Right lobe of liver (tissue), 6 donors: Measurements from ENCODE around the gene MOB2. TPM values are rescaled to one million over a fixed set of nuclear protein-coding genes. Genes with fewer than 3 reads are reported as not detected.

Experiments used
- ATAC-seq, 4 donors: fragments of 200-7000 bp; cut with Tn5 transposase; one replicate each; pipeline ENCODE4 v1.9.1; 2020; ENCODE audit warnings: mild to moderate bottlenecking in 4 of 4, moderate library complexity in 4 of 4
- DNase-seq, 3 donors: peaks; one replicate each; pipeline ENCODE4 v3.0.0-alpha.2; 2020
- H3K27ac ChIP-seq, 3 donors: fragments of 200-600 bp; one replicate each; pipeline ENCODE4 v1.8.0; 2022
- H3K27me3 ChIP-seq, 2 donors: fragments of 200-600 bp; one replicate each; pipeline ENCODE4 v1.8.0; 2022
- H3K36me3 ChIP-seq, 4 donors: fragments of 200-600 bp; sonication (generic) in 1 of 4; one replicate each; pipeline versions ENCODE4 v1.5.1 to v1.8.0; 2017 to 2022; ENCODE audit warnings: control low read depth in 1 of 4
- H3K4me1 ChIP-seq, 4 donors: fragments of 200-600 bp; sonication (generic) in 1 of 4; one replicate each; pipeline versions ENCODE4 v1.5.1 to v1.8.0; 2017 to 2022; ENCODE audit warnings: control low read depth in 1 of 4
- H3K4me3 ChIP-seq, 3 donors: fragments of 200-600 bp; one replicate each; pipeline ENCODE4 v1.8.0; 2022
- H3K9me3 ChIP-seq, 4 donors: fragments of 200-600 bp; sonication (generic) in 1 of 4; one replicate each; pipeline versions ENCODE4 v1.5.1 to v1.8.0; 2017 to 2022; ENCODE audit warnings: control low read depth in 1 of 4
- CTCF ChIP-seq, 4 donors: fragments of 200-600 bp in 3 of 4; fragments of 450-650 bp in 1 of 4; IDR thresholded peaks; one replicate each; pipeline versions ENCODE4 v1.5.1 to v1.8.0; 2016 to 2022; ENCODE audit warnings: antibody characterized with exemption in 4 of 4, mild to moderate bottlenecking in 2 of 4
- POLR2A ChIP-seq: fragments of 450-650 bp; IDR thresholded peaks from one replicate; pipeline ENCODE4 v1.6.1; 2017; ENCODE audit warnings: antibody characterized with exemption, mild to moderate bottlenecking
- WGBS: methylation state at CpG from one replicate; pipeline ENCODE4 v1.1.6; 2018; ENCODE audit warnings: low coverage, low lambda C conversion rate; ENCODE audit not compliant: insufficient coverage; ENCODE audit errors: missing lambda C conversion rate; 5-methylcytosine and 5-hydroxymethylcytosine counted together
- intact Hi-C, 2 donors: fragments of 100-400 bp; cut with DNase I; formaldehyde crosslinking; loops; one replicate each; pipeline versions ENCODE4 v1.11.2 to v1.14.1; 2022
- total RNA-seq, 6 experiments: library from RNA; depleted of rRNA in 2 of 6; stranded (reverse); fragments of >200 nt in 2 of 6; fragmentation: NEBNext Ultra II Directional in 3 of 6; extraction: Animal tissue kit (Norgen Biotek cat#: 25700) in 3 of 6; gene quantifications; one replicate each; pipeline versions ENCODE4 v1.1.0 to v1.2.4, GENCODE V29; 2016 to 2023
- donor health status: DM: no; HTN: yes; CAD: no.
- donor health status: DM: no; HTN: no; CAD: no.
- donor health status: DM: no; HTN: no; CAD: no.
- donor health status: DM: no; HTN: yes; CAD: no.
- donor health status: DM: no; HTN: yes; CAD: no.

The MOB2 gene
- total RNA-seq, 6 experiments from 2014 or later = 8.5 to 17.0 (median 14.1) TPM

GRCh38 chr11:1509626-1510255, 23.2 kb upstream of the MOB2 start:
- H3K27me3 ChIP-seq = no peaks in the 10 kb centered on the region
- no peaks in the 10 kb centered on the region for H3K36me3 ChIP-seq
- TF ChIP-seq POLR2A = no peak
- TF ChIP-seq CTCF (IDR thresholded peaks at IDR 0.05) = no peak
- no peak overlapping the region for H3K27ac ChIP-seq
- DNase-seq = peak in 1 of 3 donors; percentile 10
- no peak for ATAC-seq
- no peaks in the 10 kb centered on the region for H3K9me3 ChIP-seq
- H3K4me1 ChIP-seq = no peaks in the 10 kb centered on the region
- 83% methylated on average over 5 of the region's 20 CpGs for WGBS
- intact Hi-C loops = no loop called here
- no peak overlapping the region for H3K4me3 ChIP-seq

DNA sequence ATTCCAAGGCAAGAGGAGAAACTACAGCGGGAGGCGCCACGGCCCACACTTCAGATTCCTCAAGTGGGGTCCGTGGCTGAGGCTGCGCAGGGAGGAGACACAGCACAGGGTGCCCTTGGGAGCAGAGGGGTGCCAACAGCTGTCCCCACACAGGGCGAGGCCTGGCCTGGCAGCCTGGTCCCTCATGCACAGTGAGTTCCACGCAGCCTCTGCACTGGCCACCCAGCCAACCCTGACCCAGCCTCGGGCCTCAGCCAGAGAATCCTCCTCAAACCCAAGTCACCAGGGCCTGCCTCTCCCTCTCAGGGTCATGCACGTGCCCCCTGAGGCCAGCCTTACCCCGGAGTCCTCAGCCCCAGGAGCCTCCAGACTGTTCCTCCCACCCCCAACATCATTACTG, 22.4 kb upstream of the MOB2 start:
- no peak for TF ChIP-seq POLR2A
- TF ChIP-seq CTCF (IDR thresholded peaks at IDR 0.05) = no peak
- WGBS = 80% methylated on average over 1 of the region's 10 CpGs
- no peak overlapping the region for H3K4me3 ChIP-seq
- ATAC-seq (peak in 1 of 4 donors; percentile 17), DNase-seq (peak in 1 of 3 donors; percentile 30)
- intact Hi-C loops = no loop called here
- H3K4me1 ChIP-seq = no peaks in the 10 kb centered on the region
- no peaks in the 10 kb centered on the region for H3K27me3 ChIP-seq
- no peaks in the 10 kb centered on the region for H3K36me3 ChIP-seq
- no peaks in the 10 kb centered on the region for H3K9me3 ChIP-seq
- no peak overlapping the region for H3K27ac ChIP-seq

GRCh38 chr11:1508491-1508891, 21.9 kb upstream of the MOB2 start:
- 60% methylated on average over 1 of the region's 15 CpGs for WGBS
- Histone ChIP-seq H3K4me3 (no peak overlapping the region), H3K36me3 (no peaks in the 10 kb centered on the region), H3K27me3 (no peaks in the 10 kb centered on the region), H3K9me3 (no peaks in the 10 kb centered on the region), H3K4me1 (no peaks in the 10 kb centered on the region), H3K27ac (no peak overlapping the region)
- peak in 2 of 3 donors; percentile 15 to 27 for DNase-seq
- intact Hi-C loops = no loop called here
- TF ChIP-seq CTCF (IDR thresholded peaks at IDR 0.05) (no peak), POLR2A (no peak)
- no peak for ATAC-seq

GRCh38 chr11:1507381-1508140, 21.0 kb upstream of the MOB2 start:
- no peak overlapping the region for H3K27ac ChIP-seq
- DNase-seq (peak in 2 of 3 donors; percentile 15 to 40), ATAC-seq (no peak)
- H3K9me3 ChIP-seq = no peaks in the 10 kb centered on the region
- H3K36me3 ChIP-seq = no peaks in the 10 kb centered on the region
- 100% methylated on average over 3 of the region's 21 CpGs for WGBS
- TF ChIP-seq CTCF (IDR thresholded peaks at IDR 0.05) = no peak
- TF ChIP-seq POLR2A = no peak
- intact Hi-C loops = no loop called here
- H3K4me3 ChIP-seq = no peak overlapping the region
- no peaks in the 10 kb centered on the region for H3K4me1 ChIP-seq
- no peaks in the 10 kb centered on the region for H3K27me3 ChIP-seq
